Activated CD4-positive, alpha-beta memory T cell treated with anti-CD3 and anti-CD28 coated beads, Interleukin-2, amount 10 ng/mL, durations not matched to agents 7 days and 5 days (primary cell): ENCODE results near the gene TCERG1L. TPM values are rescaled to one million over a fixed set of nuclear protein-coding genes. Genes with fewer than 3 reads are reported as not detected.

Experiments used
- CTCF ChIA-PET: fragments of 350-600 bp; sonication (Branson Sonifier 250); formaldehyde crosslinking; loops from one replicate; lab custom pipeline; 2021; ENCODE audit warnings: antibody characterized with exemption, inconsistent platforms; lab: Charles Lee
- POLR2A ChIA-PET: fragments of 350-600 bp; sonication (Branson Sonifier 250); formaldehyde crosslinking; loops from one replicate; lab custom pipeline; 2021; ENCODE audit warnings: antibody characterized with exemption; lab: Charles Lee
- DNase-seq: peaks from one replicate; pipeline ENCODE4 v3.0.0-alpha.2; 2020
- H3K27ac Mint-ChIP-seq: one replicate; pipeline ENCODE4 v1.8.0; 2021; ENCODE audit warnings: mild to moderate bottlenecking, mixed read lengths
- H3K27me3 Mint-ChIP-seq: one replicate; pipeline ENCODE4 v1.8.0; 2021; ENCODE audit warnings: mixed read lengths
- H3K36me3 Mint-ChIP-seq: one replicate; pipeline ENCODE4 v1.8.0; 2021; ENCODE audit warnings: low read depth, mixed read lengths
- H3K4me1 Mint-ChIP-seq: one replicate; pipeline ENCODE4 v1.8.0; 2021; ENCODE audit warnings: mixed read lengths
- H3K4me3 Mint-ChIP-seq: one replicate; pipeline ENCODE4 v1.8.0; 2021; ENCODE audit warnings: mild to moderate bottlenecking, mixed read lengths
- H3K9me3 Mint-ChIP-seq: one replicate; pipeline ENCODE4 v1.8.0; 2021; ENCODE audit warnings: mixed read lengths
- total RNA-seq, 2 experiments: library from RNA; stranded (reverse); gene quantifications; one replicate each; pipeline ENCODE4 v1.2.3, GENCODE V29; 2021

TCERG1L gene
- total RNA-seq, 2 experiments from 2014 or later: 0.08 TPM; not detected in 1

DNA sequence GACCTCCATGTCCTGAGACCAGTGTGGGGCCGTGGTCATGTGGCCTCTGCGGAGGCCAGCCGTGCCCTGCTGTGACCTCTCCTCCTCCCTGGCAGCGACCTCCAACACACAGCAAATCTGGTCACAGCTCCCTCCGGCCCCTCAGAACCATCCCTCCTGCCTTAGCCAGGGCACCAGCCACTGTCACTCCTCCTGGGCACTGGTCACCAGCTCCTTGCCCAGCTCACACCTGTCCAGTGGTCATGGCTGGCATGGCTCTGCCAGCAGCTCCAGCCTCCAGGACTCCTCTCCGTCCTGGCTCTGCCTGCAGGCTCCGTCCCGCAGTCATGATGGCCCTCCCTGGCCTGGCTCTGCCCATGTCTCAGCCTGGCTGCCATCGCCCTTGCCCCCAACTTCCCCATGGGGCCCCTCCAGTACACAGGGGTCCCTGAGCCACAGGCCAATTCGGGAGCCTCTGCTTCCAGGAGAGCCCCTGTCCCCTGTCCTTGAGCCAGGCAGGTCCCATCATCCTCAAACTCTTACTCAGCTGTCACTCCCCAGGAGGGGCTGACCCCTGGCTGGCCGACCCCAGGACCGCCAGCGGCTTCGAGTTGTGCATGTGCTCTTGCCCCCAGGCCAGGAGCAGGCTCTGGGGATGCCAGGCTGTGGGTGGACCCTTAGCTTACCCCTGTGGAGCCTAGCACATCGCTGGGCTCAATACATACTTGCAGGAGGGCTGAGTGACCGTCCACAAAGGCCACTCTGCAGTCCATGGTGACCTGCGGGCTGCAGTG lies 92.5 kb downstream of the TCERG1L start:
- CTCF ChIA-PET: no interaction called here
- Mint-ChIP-seq H3K36me3 (no peaks in the 10 kb centered on the region), H3K9me3 (peaks cover 2% of the 10 kb centered on the region), H3K4me3 (no peak overlapping the region), H3K27ac (no peak overlapping the region), H3K4me1 (no peaks in the 10 kb centered on the region), H3K27me3 (no peaks in the 10 kb centered on the region)
- DNase-seq: no peak
- POLR2A ChIA-PET: no interaction called here

GRCh38 chr10:131216681-131217230 lies 94.8 kb downstream of the TCERG1L start:
- Mint-ChIP-seq H3K4me1 (no peaks in the 10 kb centered on the region), H3K4me3 (no peak overlapping the region), H3K36me3 (no peaks in the 10 kb centered on the region), H3K9me3 (peaks cover 2% of the 10 kb centered on the region), H3K27ac (no peak overlapping the region), H3K27me3 (no peaks in the 10 kb centered on the region)
- CTCF ChIA-PET: no interaction called here
- DNase-seq: no peak
- POLR2A ChIA-PET: no interaction called here

DNA sequence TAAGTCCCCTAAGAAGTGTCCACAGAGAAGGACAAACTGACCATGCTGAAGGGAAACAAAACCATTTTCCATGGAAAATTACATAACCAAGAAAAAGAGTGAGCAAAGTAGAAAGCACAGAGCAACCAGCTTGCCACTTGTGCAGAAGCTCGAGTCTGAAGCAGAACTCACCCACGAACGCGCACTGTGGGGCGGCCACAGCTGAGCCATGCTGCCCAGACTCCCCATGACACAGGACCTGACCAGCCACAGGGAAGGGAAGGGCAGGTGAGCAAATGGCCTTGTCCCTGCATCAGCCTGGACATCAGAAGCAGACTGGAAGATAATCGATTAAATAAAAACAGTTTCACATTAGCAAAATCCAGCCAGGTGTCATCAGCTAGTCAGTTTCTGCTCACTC lies 95.7 kb downstream of the TCERG1L start:
- H3K27ac Mint-ChIP-seq: no peak overlapping the region
- no peak for DNase-seq
- H3K27me3 Mint-ChIP-seq: no peaks in the 10 kb centered on the region

DNA sequence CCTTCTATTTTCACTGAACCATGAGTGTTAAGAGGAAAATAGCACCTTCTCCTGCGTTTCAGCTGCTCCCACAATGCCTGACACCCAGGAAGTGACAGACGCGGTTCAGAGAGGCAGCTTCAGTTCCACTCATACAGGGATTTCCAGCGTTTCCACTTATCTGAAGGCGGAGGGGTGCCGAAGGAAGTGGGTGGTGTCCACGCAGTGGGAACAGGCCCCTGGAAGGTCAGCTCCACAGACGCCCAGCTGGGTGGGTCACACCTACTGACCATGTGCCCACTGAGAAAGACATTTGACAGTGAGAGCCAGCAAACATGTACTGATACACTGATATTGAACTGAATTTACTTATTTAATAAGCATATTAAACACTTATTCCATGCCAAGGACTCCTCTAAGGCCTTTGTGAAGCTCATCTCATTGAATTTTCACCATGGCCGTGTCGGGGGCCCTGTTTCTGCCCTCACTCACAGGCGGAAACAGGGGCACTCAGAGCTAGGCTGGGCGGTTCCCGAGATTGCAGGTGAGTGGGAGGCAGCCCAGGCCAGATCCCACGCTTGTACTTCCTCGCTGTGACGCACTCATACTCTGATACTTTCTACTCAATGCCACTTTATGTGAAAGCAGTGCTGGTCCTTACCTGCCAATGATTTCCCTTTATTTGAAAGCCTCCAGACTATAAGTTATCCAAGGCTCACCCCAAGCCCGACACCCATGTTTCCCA lies 96.8 kb downstream of the TCERG1L start:
- no peak for DNase-seq
- Mint-ChIP-seq H3K4me3 (no peak overlapping the region), H3K36me3 (no peaks in the 10 kb centered on the region), H3K4me1 (no peaks in the 10 kb centered on the region), H3K27me3 (no peaks in the 10 kb centered on the region), H3K9me3 (peaks cover 2% of the 10 kb centered on the region), H3K27ac (no peak overlapping the region)
- CTCF ChIA-PET: no interaction called here
- POLR2A ChIA-PET: no interaction called here

More for the DNA sequence above, 95.7 kb downstream of the TCERG1L start:
- no peaks in the 10 kb centered on the region for H3K4me1 Mint-ChIP-seq
- peaks cover 2% of the 10 kb centered on the region for H3K9me3 Mint-ChIP-seq
- CTCF ChIA-PET: no interaction called here
- no peak overlapping the region for H3K4me3 Mint-ChIP-seq
- H3K36me3 Mint-ChIP-seq: no peaks in the 10 kb centered on the region
- POLR2A ChIA-PET: no interaction called here

DNA sequence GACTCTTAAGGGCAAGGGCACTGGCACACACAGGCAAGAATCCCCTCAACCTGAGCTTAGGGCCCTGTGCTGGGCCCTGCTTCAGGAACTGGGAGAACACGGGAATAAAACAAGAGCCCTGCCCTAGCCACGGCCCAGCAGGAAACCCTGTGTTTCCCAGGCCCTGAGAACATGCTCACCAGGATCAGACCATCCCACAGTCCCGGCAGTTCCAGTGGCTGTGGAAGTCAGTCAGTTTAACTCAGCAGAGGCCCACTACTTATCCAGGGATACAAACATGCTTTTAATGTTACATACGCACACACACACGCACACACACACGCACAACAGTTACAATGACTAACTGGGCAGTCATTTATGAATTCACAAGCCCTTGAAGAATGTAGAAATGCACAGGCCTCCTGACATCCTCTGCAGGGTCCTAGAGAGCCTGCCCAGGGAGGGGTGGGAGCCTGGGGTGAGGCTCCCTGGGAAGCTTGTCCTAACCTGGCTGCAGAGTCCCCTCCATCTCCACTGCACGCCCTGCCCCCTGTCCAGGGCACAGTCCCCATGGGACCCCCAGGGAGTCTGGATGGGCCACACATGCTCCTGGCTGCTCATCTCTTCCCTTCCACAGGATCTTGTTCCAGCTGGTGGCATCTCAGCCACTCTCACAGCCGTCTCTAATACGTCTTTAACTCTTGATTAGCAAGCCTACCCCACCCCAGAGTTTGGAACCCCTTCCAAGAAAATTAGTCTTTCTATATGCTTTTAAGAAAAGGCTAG lies 97.6 kb downstream of the TCERG1L start:
- Mint-ChIP-seq H3K36me3 (no peaks in the 10 kb centered on the region), H3K27me3 (no peaks in the 10 kb centered on the region), H3K4me3 (no peak overlapping the region), H3K27ac (no peak overlapping the region), H3K4me1 (no peaks in the 10 kb centered on the region), H3K9me3 (peaks cover 2% of the 10 kb centered on the region)
- no peak for DNase-seq
- CTCF ChIA-PET: no interaction called here
- POLR2A ChIA-PET: no interaction called here

DNA sequence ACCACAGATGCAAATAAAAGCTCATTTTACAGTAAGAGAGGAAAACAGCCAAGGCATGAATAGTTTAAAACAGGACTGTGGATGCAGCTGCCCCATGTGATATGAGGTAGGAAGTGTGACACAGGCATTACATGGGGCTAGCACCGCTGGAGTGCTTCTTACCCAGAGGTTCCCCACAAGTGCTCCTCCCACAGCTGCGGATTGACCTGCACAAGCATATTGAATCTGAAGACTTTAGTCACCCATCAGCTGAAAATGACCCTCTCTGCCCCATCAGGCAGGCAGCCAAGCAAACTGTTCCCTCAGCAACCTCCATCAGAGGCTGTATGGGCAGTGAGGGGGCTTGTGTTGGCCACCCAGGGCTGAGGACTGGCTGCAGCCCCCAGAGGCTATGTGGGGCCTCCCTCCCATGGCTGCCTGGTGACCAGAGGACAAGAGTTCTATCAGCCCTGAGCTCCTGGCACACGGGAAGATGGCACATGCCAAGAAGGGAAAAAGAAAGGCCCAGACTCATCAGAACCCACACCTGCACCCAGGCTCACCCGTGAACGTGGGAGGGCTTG lies 98.7 kb downstream of the TCERG1L start:
- Mint-ChIP-seq H3K27me3 (no peaks in the 10 kb centered on the region), H3K4me3 (no peak overlapping the region), H3K9me3 (peaks cover 2% of the 10 kb centered on the region), H3K4me1 (no peaks in the 10 kb centered on the region), H3K36me3 (no peaks in the 10 kb centered on the region), H3K27ac (no peak overlapping the region)
- DNase-seq: no peak
- ChIA-PET CTCF (no interaction called here), POLR2A (no interaction called here)

GRCh38 chr10:131211965-131212619 lies 99.4 kb downstream of the TCERG1L start:
- ChIA-PET CTCF (no interaction called here), POLR2A (no interaction called here)
- no peaks in the 10 kb centered on the region for H3K4me1 Mint-ChIP-seq
- DNase-seq: no peak
- no peaks in the 10 kb centered on the region for H3K27me3 Mint-ChIP-seq
- no peaks in the 10 kb centered on the region for H3K36me3 Mint-ChIP-seq
- peaks cover 1% of the 10 kb centered on the region for H3K9me3 Mint-ChIP-seq
- H3K27ac Mint-ChIP-seq: no peak overlapping the region
- H3K4me3 Mint-ChIP-seq: no peak overlapping the region

- Mint-ChIP-seq H3K36me3 (no peaks in the 10 kb centered on the region), H3K27ac (no peak overlapping the region)
Measured at GRCh38 chr10:131211559-131211958, 100.0 kb downstream of the TCERG1L start.

GRCh38 chr10:131211146-131211545 lies 100.4 kb downstream of the TCERG1L start:
- Mint-ChIP-seq H3K4me1 (no peaks in the 10 kb centered on the region), H3K27me3 (no peaks in the 10 kb centered on the region), H3K9me3 (no peaks in the 10 kb centered on the region), H3K36me3 (no peaks in the 10 kb centered on the region), H3K27ac (no peak overlapping the region), H3K4me3 (no peak overlapping the region)
- CTCF ChIA-PET: no interaction called here
- POLR2A ChIA-PET: no interaction called here
- no peak for DNase-seq

More at GRCh38 chr10:131211559-131211958, 100.0 kb downstream of the TCERG1L start:
- no peak overlapping the region for H3K4me3 Mint-ChIP-seq
- ChIA-PET POLR2A (no interaction called here), CTCF (no interaction called here)
- no peaks in the 10 kb centered on the region for H3K9me3 Mint-ChIP-seq
- no peaks in the 10 kb centered on the region for H3K27me3 Mint-ChIP-seq
- no peak for DNase-seq
- no peaks in the 10 kb centered on the region for H3K4me1 Mint-ChIP-seq

GRCh38 chr10:131210181-131210580 lies 101.3 kb downstream of the TCERG1L start:
- Mint-ChIP-seq H3K27ac (no peak overlapping the region), H3K9me3 (no peaks in the 10 kb centered on the region), H3K36me3 (no peaks in the 10 kb centered on the region), H3K4me3 (no peak overlapping the region), H3K4me1 (no peaks in the 10 kb centered on the region), H3K27me3 (no peaks in the 10 kb centered on the region)
- DNase-seq: no peak
- ChIA-PET CTCF (no interaction called here), POLR2A (no interaction called here)

DNA sequence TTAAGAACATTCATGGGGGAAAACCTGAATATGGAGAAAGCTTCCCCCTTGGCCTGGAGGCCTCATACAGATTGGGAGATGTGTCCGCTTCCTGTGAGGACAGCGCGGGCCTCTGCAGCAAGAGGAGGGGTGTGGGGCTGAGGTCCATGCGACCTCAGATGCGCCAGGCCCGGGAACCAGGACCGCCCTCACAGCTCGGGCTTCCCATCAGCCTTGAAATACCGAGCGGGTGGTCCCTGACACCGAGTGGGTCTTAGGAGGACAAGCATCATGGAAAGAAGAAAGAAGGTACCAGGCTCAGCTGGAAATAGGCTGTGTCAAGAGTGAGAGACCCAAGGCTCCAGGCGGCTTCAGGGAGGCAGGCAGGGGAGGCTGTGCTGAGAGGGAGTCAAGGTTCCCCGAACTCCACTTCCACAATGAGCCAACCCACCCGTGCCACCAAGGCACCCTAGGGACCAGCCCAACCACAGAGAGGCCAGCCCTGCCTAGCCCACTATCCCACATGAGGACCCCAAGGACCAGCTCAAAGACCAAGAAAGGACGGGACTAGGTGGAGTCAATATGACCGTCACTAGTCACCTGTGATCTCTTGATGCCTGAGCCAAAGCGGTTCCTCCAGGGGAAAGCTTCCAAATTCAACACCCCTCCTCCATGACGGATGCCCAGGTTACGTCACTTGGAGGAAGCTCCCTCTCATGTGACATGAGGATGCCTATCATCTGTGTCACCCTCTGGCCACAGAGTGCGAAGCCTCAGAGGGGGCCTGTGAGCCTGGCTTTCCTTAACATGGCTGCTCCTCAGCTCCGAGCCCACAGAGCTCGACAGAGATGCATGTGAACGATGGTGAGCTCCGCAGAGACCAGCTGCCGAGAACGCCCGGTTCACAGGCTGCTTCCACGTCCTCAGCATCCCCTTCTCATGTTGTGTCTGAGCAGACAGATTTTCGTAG lies 103.7 kb downstream of the TCERG1L start:
- Mint-ChIP-seq H3K9me3 (peaks cover under 1% of the 10 kb centered on the region), H3K27ac (no peak overlapping the region), H3K4me1 (no peaks in the 10 kb centered on the region), H3K36me3 (no peaks in the 10 kb centered on the region), H3K4me3 (no peak overlapping the region), H3K27me3 (no peaks in the 10 kb centered on the region)
- no peak for DNase-seq
- ChIA-PET CTCF (no interaction called here), POLR2A (no interaction called here)

GRCh38 chr10:131207176-131207575 lies 104.3 kb downstream of the TCERG1L start:
- no peaks in the 10 kb centered on the region for H3K27me3 Mint-ChIP-seq
- no peaks in the 10 kb centered on the region for H3K36me3 Mint-ChIP-seq
- no peak for DNase-seq
- no peak overlapping the region for H3K27ac Mint-ChIP-seq
- no peak overlapping the region for H3K4me3 Mint-ChIP-seq
- no peaks in the 10 kb centered on the region for H3K4me1 Mint-ChIP-seq
- H3K9me3 Mint-ChIP-seq: peaks cover 2% of the 10 kb centered on the region
- ChIA-PET CTCF (no interaction called here), POLR2A (no interaction called here)
